ENCODE results near the gene DPP8. TPM values are rescaled to one million over a fixed set of nuclear protein-coding genes. Genes with fewer than 3 reads are reported as not detected.
"Not testable (repeated sequence)": the region's sequence is repeated elsewhere in the genome, so short reads cannot be mapped to it uniquely, and the experiment has no call there.

Gene DPP8
- total RNA-seq, 4 donors from 2014 or later: 19.8 to 30.5 (median 21.8) TPM

DNA sequence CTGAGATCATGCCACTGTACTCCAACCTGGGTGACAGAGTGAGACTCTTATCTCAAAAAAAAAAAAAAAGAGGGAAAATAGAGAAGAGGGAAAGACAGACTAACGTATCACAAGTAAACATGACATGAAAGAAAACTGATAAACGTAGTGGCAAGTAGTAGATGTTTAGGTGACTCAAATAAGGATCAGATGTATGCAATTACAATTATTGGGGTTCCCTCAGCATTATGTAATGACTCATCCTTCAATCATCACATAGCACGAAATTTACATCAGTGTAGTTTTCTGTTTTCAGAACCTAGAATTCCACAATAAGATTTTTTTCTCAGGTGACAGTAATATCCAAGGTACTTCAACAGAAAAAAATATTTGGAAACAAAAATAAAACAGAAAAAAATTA is 46.6 kb downstream of the DPP8 start:
- Histone ChIP-seq H3K9me3 (no peaks in the 10 kb centered on the region), H3K27ac (no peak overlapping the region), H3K27me3 (no peaks in the 10 kb centered on the region), H3K4me1 (no peaks in the 10 kb centered on the region), H3K4me3 (no peak overlapping the region), H3K36me3 (peaks cover 10 to 98% (median 30%) of the 10 kb centered on the region in 3 donors)
- WGBS, 2 donors: 55 to 58% methylated on average over 3 of the region's 3 CpGs
- no peak for DNase-seq
- intact Hi-C loops (cut with DNase I): no loop called here
- TF ChIP-seq POLR2A (IDR thresholded peaks at IDR 0.05): no peak
- TF ChIP-seq, protein P1, sequence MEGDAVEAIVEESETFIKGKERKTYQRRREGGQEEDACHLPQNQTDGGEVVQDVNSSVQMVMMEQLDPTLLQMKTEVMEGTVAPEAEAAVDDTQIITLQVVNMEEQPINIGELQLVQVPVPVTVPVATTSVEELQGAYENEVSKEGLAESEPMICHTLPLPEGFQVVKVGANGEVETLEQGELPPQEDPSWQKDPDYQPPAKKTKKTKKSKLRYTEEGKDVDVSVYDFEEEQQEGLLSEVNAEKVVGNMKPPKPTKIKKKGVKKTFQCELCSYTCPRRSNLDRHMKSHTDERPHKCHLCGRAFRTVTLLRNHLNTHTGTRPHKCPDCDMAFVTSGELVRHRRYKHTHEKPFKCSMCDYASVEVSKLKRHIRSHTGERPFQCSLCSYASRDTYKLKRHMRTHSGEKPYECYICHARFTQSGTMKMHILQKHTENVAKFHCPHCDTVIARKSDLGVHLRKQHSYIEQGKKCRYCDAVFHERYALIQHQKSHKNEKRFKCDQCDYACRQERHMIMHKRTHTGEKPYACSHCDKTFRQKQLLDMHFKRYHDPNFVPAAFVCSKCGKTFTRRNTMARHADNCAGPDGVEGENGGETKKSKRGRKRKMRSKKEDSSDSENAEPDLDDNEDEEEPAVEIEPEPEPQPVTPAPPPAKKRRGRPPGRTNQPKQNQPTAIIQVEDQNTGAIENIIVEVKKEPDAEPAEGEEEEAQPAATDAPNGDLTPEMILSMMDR (IDR thresholded peaks at IDR 0.05): no peak

DNA sequence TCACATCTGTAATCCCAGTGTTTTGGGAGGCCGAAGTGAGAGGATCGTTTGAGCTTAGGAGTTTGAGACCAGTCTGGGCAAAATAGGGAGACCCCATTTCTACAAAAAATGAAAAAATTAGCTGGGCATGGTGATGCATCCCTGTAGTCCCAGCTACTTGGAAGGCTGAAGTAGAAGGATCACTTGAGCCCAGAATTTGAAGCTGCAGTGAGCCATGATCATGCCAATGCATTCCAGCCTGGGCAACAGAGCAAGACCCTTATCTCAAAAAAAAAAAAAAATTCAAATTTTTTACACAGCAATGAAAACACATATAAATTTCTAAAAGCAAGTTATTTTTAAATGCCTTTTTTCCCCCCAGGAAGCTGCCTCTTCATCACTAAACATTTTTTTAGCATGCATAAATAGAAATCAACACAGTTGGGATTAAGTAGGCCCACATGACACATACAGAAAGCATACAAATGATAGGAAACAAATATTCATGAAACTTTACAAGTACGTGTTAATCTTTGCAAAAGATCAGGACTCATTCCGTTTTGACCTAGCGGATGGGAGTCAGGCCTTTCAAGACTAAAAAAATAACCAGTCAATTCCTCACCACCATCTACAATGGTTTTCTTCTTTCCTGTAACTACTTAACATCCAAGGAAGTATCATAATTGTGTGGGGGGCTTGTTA is 49.1 kb downstream of the DPP8 start:
- H3K27ac ChIP-seq: no peak overlapping the region
- intact Hi-C loops (cut with DNase I): no loop called here
- H3K27me3 ChIP-seq: no peaks in the 10 kb centered on the region
- DNase-seq: no peak
- H3K4me3 ChIP-seq: no peak overlapping the region
- WGBS, 2 donors: 83 to 92% methylated on average over 5 of the region's 5 CpGs
- H3K4me1 ChIP-seq: no peaks in the 10 kb centered on the region
- TF ChIP-seq, protein P1 (IDR thresholded peaks at IDR 0.05): no peak
- no peaks in the 10 kb centered on the region for H3K9me3 ChIP-seq
- peaks cover 10 to 98% (median 30%) of the 10 kb centered on the region in 3 donors for H3K36me3 ChIP-seq

DNA sequence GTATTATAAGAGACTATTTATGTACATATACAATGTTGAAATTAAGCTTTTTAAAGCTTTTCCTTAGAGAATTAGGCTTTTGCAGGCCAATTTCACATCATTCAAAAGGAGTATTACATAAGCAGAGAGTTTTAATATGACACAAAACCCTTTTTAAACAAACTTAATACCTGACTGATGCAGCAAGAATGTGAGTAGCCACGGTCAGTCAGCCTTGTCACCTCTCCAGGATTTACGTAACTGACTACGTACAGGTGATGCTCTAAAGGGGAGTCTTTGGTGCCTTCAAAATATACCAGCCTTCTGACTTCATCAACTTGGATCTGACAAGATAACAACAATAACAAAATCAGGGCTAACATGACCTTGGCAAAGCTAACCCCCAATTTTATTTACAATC is 50.6 kb downstream of the DPP8 start:
- 68 to 69% methylated on average over 3 of the region's 3 CpGs for WGBS, 2 donors
- Histone ChIP-seq H3K36me3 (peaks cover 0 to 98% (median 26%) of the 10 kb centered on the region in 3 donors), H3K27ac (no peak overlapping the region), H3K4me3 (no peak overlapping the region), H3K27me3 (no peaks in the 10 kb centered on the region), H3K9me3 (no peaks in the 10 kb centered on the region), H3K4me1 (no peaks in the 10 kb centered on the region)
- intact Hi-C loops (cut with DNase I): no loop called here
- no peak for DNase-seq
- no peak for TF ChIP-seq POLR2A (IDR thresholded peaks at IDR 0.05)
- TF ChIP-seq, protein P1 (IDR thresholded peaks at IDR 0.05): no peak

DNA sequence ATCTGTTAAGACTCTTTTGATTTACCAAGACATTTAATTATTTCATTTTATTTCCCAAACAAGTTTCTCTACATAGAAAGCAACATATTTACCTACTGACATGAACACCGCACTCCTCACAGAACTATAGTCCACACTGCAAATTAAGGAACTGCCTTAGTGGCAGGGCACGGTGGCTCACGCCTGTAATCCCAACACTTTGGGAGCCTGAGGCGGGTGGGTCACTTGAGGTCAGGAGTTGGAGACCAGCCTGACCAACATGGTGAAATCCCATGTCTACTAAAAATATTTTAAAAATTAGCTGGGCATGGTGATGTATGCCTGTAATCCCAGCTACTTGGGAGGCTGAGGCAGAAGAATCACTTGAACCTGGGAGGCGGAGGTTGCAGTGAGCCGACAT is 54.4 kb downstream of the DPP8 start:
- H3K36me3 ChIP-seq: peaks cover 8 to 100% (median 20%) of the 10 kb centered on the region in 3 donors
- H3K27ac ChIP-seq; H3K27me3 ChIP-seq; H3K4me3 ChIP-seq; DNase-seq; intact Hi-C loops (cut with DNase I); H3K4me1 ChIP-seq; H3K9me3 ChIP-seq: not testable (repeated sequence)
- 96% methylated on average over 4 to 6 of the region's 6 CpGs for WGBS, 2 donors

DNA sequence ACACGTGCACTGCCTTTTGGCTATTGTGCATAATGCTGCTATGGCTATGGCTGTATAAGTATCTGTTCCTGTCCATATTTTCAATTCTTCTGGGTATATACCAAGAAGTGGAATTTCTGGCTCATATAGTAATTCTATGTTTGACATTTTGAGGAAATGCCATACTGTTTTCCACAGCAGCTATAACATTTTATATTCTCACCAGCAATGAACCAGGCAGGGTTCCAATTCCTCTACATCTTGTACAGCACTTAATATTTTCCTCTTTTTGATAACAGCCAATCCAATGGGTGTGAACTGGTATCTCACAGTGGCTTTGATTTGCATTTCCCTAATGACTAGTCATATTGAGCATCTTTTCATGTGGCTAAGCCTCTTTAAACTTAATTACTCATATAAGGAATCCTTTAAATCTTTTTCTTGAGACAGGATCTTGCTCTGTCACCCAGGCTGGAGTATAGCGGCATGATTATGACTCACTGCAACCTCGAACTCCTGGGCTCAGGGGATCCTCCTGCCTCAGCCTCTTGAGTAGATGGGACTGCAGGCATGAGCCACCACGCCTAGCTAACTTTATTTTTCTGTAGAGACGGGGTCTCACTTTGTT is 56.6 kb downstream of the DPP8 start:
- 69 to 71% methylated on average over 5 of the region's 5 CpGs for WGBS, 2 donors
- no peaks in the 10 kb centered on the region for H3K4me1 ChIP-seq
- no peak overlapping the region for H3K27ac ChIP-seq
- peaks cover 8 to 100% (median 16%) of the 10 kb centered on the region in 3 donors for H3K36me3 ChIP-seq
- no peaks in the 10 kb centered on the region for H3K9me3 ChIP-seq
- no peak for DNase-seq
- TF ChIP-seq, protein P1 (IDR thresholded peaks at IDR 0.05): no peak
- intact Hi-C loops (cut with DNase I): no loop called here
- no peak overlapping the region for H3K4me3 ChIP-seq
- H3K27me3 ChIP-seq: no peaks in the 10 kb centered on the region

DNA sequence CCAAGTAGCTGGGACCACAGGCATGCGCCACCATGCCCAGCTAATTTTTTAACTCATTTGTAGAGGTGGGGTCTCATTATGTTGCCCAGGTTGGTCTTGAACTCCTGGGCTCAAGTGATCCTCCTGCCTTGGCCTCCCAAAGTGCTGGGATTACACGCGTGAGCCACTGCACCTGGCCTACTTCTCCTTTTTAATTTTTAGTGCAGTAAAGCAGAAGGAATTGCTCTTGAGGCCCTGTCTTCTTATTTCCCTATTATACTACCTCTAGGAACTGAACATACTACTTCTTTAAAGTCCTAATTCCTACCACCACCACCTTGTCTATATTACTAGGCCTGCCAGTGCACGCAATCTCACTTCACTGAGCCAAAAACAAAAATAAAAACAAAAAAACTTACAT is 62.2 kb downstream of the DPP8 start:
- H3K27ac ChIP-seq; H3K4me3 ChIP-seq; DNase-seq; H3K4me1 ChIP-seq; H3K27me3 ChIP-seq; H3K9me3 ChIP-seq; intact Hi-C loops (cut with DNase I): not testable (repeated sequence)
- whole genome bisulfite sequencing, 2 donors: 95 to 97% methylated on average over 4 of the region's 4 CpGs
- H3K36me3 ChIP-seq: peaks cover 10 to 100% (median 27%) of the 10 kb centered on the region in 3 donors

Data from esophagus squamous epithelium (tissue), 5 donors.